Measurements from ENCODE around the gene MMP20. TPM values are rescaled to one million over a fixed set of nuclear protein-coding genes. Genes with fewer than 3 reads are reported as not detected.

MMP20 gene, protein sequence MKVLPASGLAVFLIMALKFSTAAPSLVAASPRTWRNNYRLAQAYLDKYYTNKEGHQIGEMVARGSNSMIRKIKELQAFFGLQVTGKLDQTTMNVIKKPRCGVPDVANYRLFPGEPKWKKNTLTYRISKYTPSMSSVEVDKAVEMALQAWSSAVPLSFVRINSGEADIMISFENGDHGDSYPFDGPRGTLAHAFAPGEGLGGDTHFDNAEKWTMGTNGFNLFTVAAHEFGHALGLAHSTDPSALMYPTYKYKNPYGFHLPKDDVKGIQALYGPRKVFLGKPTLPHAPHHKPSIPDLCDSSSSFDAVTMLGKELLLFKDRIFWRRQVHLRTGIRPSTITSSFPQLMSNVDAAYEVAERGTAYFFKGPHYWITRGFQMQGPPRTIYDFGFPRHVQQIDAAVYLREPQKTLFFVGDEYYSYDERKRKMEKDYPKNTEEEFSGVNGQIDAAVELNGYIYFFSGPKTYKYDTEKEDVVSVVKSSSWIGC
- not detected for total RNA-seq

DNA sequence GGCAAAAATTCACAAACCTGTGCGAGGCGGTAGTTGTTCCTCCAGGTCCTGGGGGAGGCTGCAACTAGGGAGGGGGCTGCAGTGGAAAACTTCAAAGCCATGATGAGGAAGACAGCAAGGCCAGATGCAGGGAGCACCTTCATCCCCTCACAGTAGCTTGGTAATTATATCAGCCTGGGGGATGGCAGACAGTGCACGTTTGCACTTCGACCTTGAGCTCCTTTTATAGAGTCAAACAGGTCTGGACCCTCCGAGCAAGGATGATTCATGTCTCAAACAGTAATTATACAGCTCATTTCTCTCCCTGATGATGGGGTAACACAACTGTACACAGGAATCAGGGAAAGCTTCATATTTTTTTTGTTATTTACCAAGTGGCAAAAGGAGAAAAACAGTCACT is at the start of gene MMP20:
Gene MMP20, minus strand, starts transcription at position 156 of the 400 bp plus-strand sequence. Its CDS starts 13 bp downstream, at position 143.
- H3K4me3 ChIP-seq: no peak within 1 kb of the TSS
- DNase-seq: no peak
- H3K27me3 ChIP-seq: no peaks in the 10 kb centered on the region
- intact Hi-C loops (cut with DNase I; ENCODE audit: low total_unique reads): no loop called here
- H3K4me1 ChIP-seq: no peaks in the 10 kb centered on the region
- TF ChIP-seq, protein P1, sequence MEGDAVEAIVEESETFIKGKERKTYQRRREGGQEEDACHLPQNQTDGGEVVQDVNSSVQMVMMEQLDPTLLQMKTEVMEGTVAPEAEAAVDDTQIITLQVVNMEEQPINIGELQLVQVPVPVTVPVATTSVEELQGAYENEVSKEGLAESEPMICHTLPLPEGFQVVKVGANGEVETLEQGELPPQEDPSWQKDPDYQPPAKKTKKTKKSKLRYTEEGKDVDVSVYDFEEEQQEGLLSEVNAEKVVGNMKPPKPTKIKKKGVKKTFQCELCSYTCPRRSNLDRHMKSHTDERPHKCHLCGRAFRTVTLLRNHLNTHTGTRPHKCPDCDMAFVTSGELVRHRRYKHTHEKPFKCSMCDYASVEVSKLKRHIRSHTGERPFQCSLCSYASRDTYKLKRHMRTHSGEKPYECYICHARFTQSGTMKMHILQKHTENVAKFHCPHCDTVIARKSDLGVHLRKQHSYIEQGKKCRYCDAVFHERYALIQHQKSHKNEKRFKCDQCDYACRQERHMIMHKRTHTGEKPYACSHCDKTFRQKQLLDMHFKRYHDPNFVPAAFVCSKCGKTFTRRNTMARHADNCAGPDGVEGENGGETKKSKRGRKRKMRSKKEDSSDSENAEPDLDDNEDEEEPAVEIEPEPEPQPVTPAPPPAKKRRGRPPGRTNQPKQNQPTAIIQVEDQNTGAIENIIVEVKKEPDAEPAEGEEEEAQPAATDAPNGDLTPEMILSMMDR (IDR thresholded peaks at IDR 0.05 in 4 of 5, conservative IDR thresholded peaks at IDR 0.05 in 1 of 5): no peak
- in situ Hi-C loops (cut with MboI; ENCODE audit: low sequenced_read_pairs in 4 of 4): no loop called here
- no peaks in the 10 kb centered on the region for H3K36me3 ChIP-seq
- no peak for ATAC-seq
- H3K9me3 ChIP-seq: no peaks in the 10 kb centered on the region
- H3K27ac ChIP-seq: no peak within 1 kb of the TSS

DNA sequence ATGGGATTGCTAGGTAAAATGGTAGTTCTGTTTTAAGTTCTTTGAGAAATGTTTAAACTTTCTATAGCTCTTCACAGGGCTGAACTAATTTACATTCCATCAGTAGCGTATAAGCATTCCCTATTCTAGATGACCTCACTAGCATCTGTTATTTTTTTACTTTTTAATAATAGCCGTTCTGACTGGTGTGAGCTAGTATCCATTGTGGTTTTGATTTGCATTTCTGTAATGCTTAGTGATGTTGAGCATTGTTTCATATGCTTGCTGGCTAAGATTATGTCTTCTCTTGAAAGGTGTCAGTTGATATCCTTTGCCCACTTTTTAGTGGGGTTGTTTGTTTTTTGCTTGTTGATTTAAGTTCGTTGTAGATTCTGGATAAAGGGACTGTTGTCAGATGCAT is 44.5 kb upstream of the MMP20 start:
- no peak for TF ChIP-seq POLR2A (IDR thresholded peaks at IDR 0.05)
- TF ChIP-seq, protein P1 (IDR thresholded peaks at IDR 0.05 in 4 of 5, conservative IDR thresholded peaks at IDR 0.05 in 1 of 5): no peak
- Histone ChIP-seq H3K27ac (no peak overlapping the region), H3K4me3 (no peak overlapping the region), H3K4me1 (no peaks in the 10 kb centered on the region), H3K27me3 (no peaks in the 10 kb centered on the region), H3K36me3 (no peaks in the 10 kb centered on the region), H3K9me3 (no peaks in the 10 kb centered on the region)
- in situ Hi-C loops (cut with MboI; ENCODE audit: low sequenced_read_pairs in 4 of 4): no loop called here
- ATAC-seq: no peak
- intact Hi-C loops (cut with DNase I; ENCODE audit: low total_unique reads): no loop called here
- DNase-seq: no peak

DNA sequence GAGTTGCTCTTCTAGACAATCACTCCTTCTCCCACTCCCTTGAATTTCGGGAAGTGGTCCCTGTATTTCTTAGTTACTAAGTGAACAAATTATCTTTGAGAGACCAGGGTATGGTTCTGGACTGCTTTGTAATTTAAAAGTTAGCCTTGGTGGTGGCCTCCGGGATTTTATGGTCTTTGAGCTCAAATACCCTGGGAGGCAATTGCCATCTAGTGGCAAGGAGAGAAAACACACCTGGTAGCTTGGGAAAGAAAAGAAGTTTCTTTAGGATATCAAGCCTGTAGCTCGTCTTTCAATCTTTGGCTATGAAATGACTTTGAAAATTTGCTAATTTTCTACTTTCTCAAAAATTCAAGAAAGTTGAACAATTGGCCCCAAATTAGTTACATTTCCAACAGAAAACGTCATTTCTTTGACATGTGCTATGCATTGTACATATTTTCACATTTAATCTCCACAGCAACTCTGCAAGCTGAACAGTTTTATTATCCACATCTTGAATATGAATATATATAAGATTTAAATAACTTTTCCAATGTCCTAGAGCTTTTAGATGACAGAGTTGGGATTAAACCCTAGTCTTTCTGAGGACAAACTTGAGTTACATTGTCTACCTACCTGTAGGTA is 41.3 kb upstream of the MMP20 start:
- DNase-seq (no peak), ATAC-seq (no peak)
- Histone ChIP-seq H3K4me1 (no peaks in the 10 kb centered on the region), H3K4me3 (no peak overlapping the region), H3K27me3 (no peaks in the 10 kb centered on the region), H3K36me3 (no peaks in the 10 kb centered on the region), H3K9me3 (no peaks in the 10 kb centered on the region), H3K27ac (no peak overlapping the region)
- in situ Hi-C loops (cut with MboI; ENCODE audit: low sequenced_read_pairs in 4 of 4) (no loop called here), intact Hi-C loops (cut with DNase I; ENCODE audit: low total_unique reads) (no loop called here)
- TF ChIP-seq POLR2A (IDR thresholded peaks at IDR 0.05): no peak
- TF ChIP-seq, protein P1 (IDR thresholded peaks at IDR 0.05 in 4 of 5, conservative IDR thresholded peaks at IDR 0.05 in 1 of 5): peak in 4 of 5 experiments; percentile 29 to 53 (median 38)

DNA sequence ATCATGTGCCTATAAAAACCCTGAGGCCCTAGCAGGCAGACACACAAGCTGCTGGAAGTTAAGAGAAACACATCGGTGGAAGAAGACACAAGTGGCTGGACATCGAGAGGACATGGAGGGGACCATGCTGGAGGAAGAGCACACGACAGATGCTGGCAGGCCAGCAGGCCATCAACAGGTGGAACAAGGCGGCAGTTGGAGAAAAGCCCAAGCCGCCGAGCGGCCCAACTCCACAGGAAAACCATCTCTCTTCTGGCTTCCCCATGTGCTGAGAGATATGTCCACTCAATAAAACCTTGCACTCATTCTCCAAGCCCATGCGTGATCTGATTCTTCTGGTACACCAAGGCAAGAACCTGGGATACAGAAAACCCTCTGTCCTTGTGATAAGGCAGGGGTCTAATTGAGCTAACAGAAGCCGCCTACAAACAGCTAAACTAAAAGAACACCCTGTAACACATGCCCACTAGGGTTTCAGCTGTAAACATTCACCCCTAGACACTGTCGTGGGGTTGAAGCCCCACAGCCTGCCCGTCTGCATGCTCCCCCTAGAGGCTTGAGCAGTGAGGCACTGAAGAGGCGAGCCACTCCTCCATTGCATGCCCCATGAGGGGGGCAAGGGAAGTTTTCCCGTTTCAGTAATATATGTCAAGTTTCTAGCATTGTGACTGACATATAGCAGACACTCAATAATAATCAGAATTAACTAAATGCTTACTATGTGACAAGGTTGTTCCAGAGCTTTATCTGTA is 39.0 kb upstream of the MMP20 start:
- H3K4me1 ChIP-seq: no peaks in the 10 kb centered on the region
- no peaks in the 10 kb centered on the region for H3K36me3 ChIP-seq
- H3K4me3 ChIP-seq: no peak overlapping the region
- no peaks in the 10 kb centered on the region for H3K27me3 ChIP-seq
- in situ Hi-C loops (cut with MboI; ENCODE audit: low sequenced_read_pairs in 4 of 4): no loop called here
- ATAC-seq: no peak
- no peak for TF ChIP-seq POLR2A (IDR thresholded peaks at IDR 0.05)
- TF ChIP-seq, protein P1 (IDR thresholded peaks at IDR 0.05 in 4 of 5, conservative IDR thresholded peaks at IDR 0.05 in 1 of 5): no peak
- H3K9me3 ChIP-seq: no peaks in the 10 kb centered on the region
- intact Hi-C loops (cut with DNase I; ENCODE audit: low total_unique reads): no loop called here
- no peak overlapping the region for H3K27ac ChIP-seq
- DNase-seq: no peak

Data from gastrocnemius medialis (tissue), 4 donors.